B cell (primary cell): Measurements from ENCODE around the gene HOATZ. TPM values are rescaled to one million over a fixed set of nuclear protein-coding genes. Genes with fewer than 3 reads are reported as not detected.

ENCODE experiments used
- ATAC-seq: fragments of 200-7000 bp; cut with Tn5 transposase; one replicate; pipeline ENCODE4 v1.10.0; 2021; ENCODE audit warnings: low read depth, mild to moderate bottlenecking, moderate number of reproducible peaks, moderate library complexity
- CTCF ChIA-PET: fragments of 350-600 bp; sonication (Branson Sonifier 250); formaldehyde crosslinking; loops from one replicate; lab custom pipeline; 2021; ENCODE audit warnings: antibody characterized with exemption, inconsistent platforms; lab: Charles Lee
- POLR2A ChIA-PET: fragments of 350-600 bp; sonication (Branson Sonifier 250); formaldehyde crosslinking; loops from one replicate; lab custom pipeline; 2021; ENCODE audit warnings: antibody characterized with exemption; lab: Charles Lee
- DNase-seq: peaks from one replicate; pipeline ENCODE4 v3.0.0; 2013
- H2AFZ ChIP-seq: 2 replicates; pipeline ENCODE4 v1.6.1; 2012; ENCODE audit warnings: mild to moderate bottlenecking, low read depth, low read length; ENCODE audit not compliant: insufficient read depth, poor library complexity, severe bottlenecking
- H3K27ac ChIP-seq, 2 donors: 1 replicate in 1 of 2; 2 replicates in 1 of 2; pipeline ENCODE4 v1.5.1; 2012 to 2013; ENCODE audit warnings: low read length in 2 of 2, mild to moderate bottlenecking in 2 of 2, moderate library complexity in 1 of 2
- H3K27me3 ChIP-seq, 4 experiments: fragments of 200-600 bp in 1 of 4; sonication (generic) in 1 of 4; replicated peaks in 1 of 4; 1 replicate in 2 of 4; 2 replicates in 2 of 4; pipeline versions ENCODE4 v1.6.1 to v1.7.0; 2013 to 2016; ENCODE audit warnings: low read length in 3 of 4, mild to moderate bottlenecking in 2 of 4, mixed read lengths in 1 of 4, moderate library complexity in 1 of 4; ENCODE audit not compliant: insufficient read depth in 4 of 4, control insufficient read depth in 3 of 4; ENCODE audit errors: control extremely low read depth in 1 of 4
- H3K36me3 ChIP-seq, 2 experiments: replicated peaks in 1 of 2; 1 replicate in 1 of 2; 2 replicates in 1 of 2; pipeline versions ENCODE4 v1.6.1 to v1.7.1; 2013; ENCODE audit warnings: low read length in 1 of 2; ENCODE audit not compliant: insufficient read depth in 2 of 2, control insufficient read depth in 1 of 2; ENCODE audit errors: control extremely low read depth in 1 of 2, extremely low read depth in 1 of 2
- H3K4me1 ChIP-seq, 2 donors: fragments of 200-600 bp in 1 of 2; sonication (generic) in 1 of 2; 1 replicate in 1 of 2; 2 replicates in 1 of 2; pipeline versions ENCODE4 v1.5.1 to v1.6.1; 2013 to 2017; ENCODE audit warnings: low read length in 2 of 2; ENCODE audit not compliant: control insufficient read depth in 2 of 2, insufficient read depth in 2 of 2
- H3K4me2 ChIP-seq: replicated peaks from 2 replicates; pipeline ENCODE3; 2012; ENCODE audit warnings: mild to moderate bottlenecking, low read depth, low read length; ENCODE audit not compliant: poor library complexity, severe bottlenecking
- H3K4me3 ChIP-seq, 5 experiments: fragments of 200-600 bp in 1 of 5; sonication (generic) in 1 of 5; 1 replicate in 3 of 5; 2 replicates in 2 of 5; pipeline versions ENCODE4 v1.5.1 to v1.7.0; 2011 to 2016; ENCODE audit warnings: low read length in 4 of 5, mild to moderate bottlenecking in 4 of 5, low read depth in 2 of 5, control low read depth in 1 of 5, moderate library complexity in 1 of 5; ENCODE audit not compliant: insufficient read depth in 1 of 5; ENCODE audit errors: control extremely low read depth in 1 of 5, extremely low read depth in 1 of 5
- H3K79me2 ChIP-seq: fragments of 200-600 bp; sonication (generic); one replicate; pipeline ENCODE4 v1.6.0; 2016; ENCODE audit warnings: low read length; ENCODE audit not compliant: control insufficient read depth, insufficient read depth
- H3K9ac ChIP-seq: fragments of 200-600 bp; sonication (generic); 2 replicates; pipeline ENCODE4 v1.6.1; 2017; ENCODE audit warnings: mild to moderate bottlenecking, low read length, moderate library complexity
- H3K9me3 ChIP-seq, 3 donors: one replicate each; pipeline versions ENCODE4 v1.6.1 to v1.7.1; 2013; ENCODE audit warnings: low read length in 2 of 3; ENCODE audit not compliant: control insufficient read depth in 2 of 3, insufficient read depth in 1 of 3; ENCODE audit errors: control extremely low read depth in 1 of 3
- H4K20me1 ChIP-seq: 2 replicates; pipeline ENCODE4 v1.6.0; 2012; ENCODE audit warnings: mild to moderate bottlenecking, low read length; ENCODE audit not compliant: insufficient read depth, control insufficient read depth, poor library complexity, severe bottlenecking
- H3K27ac Mint-ChIP-seq: one replicate; pipeline ENCODE4 v1.8.0; 2021; ENCODE audit warnings: mixed read lengths
- H3K27me3 Mint-ChIP-seq: one replicate; pipeline ENCODE4 v1.8.0; 2021; ENCODE audit warnings: mixed read lengths
- H3K4me1 Mint-ChIP-seq: one replicate; pipeline ENCODE4 v1.8.0; 2021; ENCODE audit warnings: mixed read lengths
- H3K4me3 Mint-ChIP-seq: one replicate; pipeline ENCODE4 v1.8.0; 2021; ENCODE audit warnings: mixed read lengths
- H3K9me3 Mint-ChIP-seq: one replicate; pipeline ENCODE4 v1.8.0; 2022; ENCODE audit warnings: mixed read lengths; ENCODE audit not compliant: insufficient read depth
- CTCF ChIP-seq: fragments of 200-600 bp; IDR thresholded peaks from one replicate; pipeline ENCODE4 v1.8.0; 2022; ENCODE audit warnings: antibody characterized with exemption, mild to moderate bottlenecking
- EZH2 ChIP-seq: IDR thresholded peaks from 2 replicates; pipeline ENCODE4 v1.6.1; 2012; ENCODE audit warnings: borderline replicate concordance, low read depth, mild to moderate bottlenecking, moderate library complexity, low read length; ENCODE audit not compliant: insufficient read depth, poor library complexity, severe bottlenecking
- WGBS: methylation state at CpG from one replicate; pipeline ENCODE4 v1.1.5; 2013; ENCODE audit warnings: missing lambda C conversion rate; ENCODE audit not compliant: insufficient coverage; 5-methylcytosine and 5-hydroxymethylcytosine counted together
- intact Hi-C: fragments of 100-400 bp; cut with micrococcal nuclease; formaldehyde crosslinking; loops from one replicate; pipeline ENCODE4 v1.10.0; 2022
- polyA plus RNA-seq: library from polyadenylated mRNA; depleted of rRNA; stranded (reverse); fragments of >200 nt; gene quantifications from 2 replicates; pipeline ENCODE4 v1.2.3, GENCODE V29; 2012
- total RNA-seq, 2 donors: library from RNA; stranded (reverse); fragments of 120-200 nt in 1 of 2; gene quantifications; 1 replicate in 1 of 2; 2 replicates in 1 of 2; pipeline versions ENCODE4 v1.2.3 to v1.2.4, GENCODE V29; 2013 to 2022

HOATZ gene
- total and polyA plus RNA-seq, 2 donors (not counting 1 experiment from before 2014, with no cell fraction given), result not detected

GRCh38 chr11:111523343-111523742, 8.8 kb downstream of the HOATZ start:
- H3K9ac ChIP-seq, result no peak overlapping the region
- no peak for ATAC-seq
- no peak overlapping the region for H3K27ac Mint-ChIP-seq
- no peaks in the 10 kb centered on the region for H3K4me1 ChIP-seq
- H3K4me3 Mint-ChIP-seq, result no peak overlapping the region
- no peak overlapping the region for H3K4me3 ChIP-seq
- DNase-seq, result no peak
- no peaks in the 10 kb centered on the region for H3K4me1 Mint-ChIP-seq
- H3K27me3 ChIP-seq, result peaks cover 0 to 7% (median 3%) of the 10 kb centered on the region in 4 experiments
- no peaks in the 10 kb centered on the region for H3K9me3 Mint-ChIP-seq
- intact Hi-C loops, result no loop called here
- peaks cover 20% of the 10 kb centered on the region for H3K27me3 Mint-ChIP-seq
- no peak overlapping the region for H3K27ac ChIP-seq
- no peak for TF ChIP-seq EZH2
- no peak for TF ChIP-seq CTCF
- no peak overlapping the region for H3K4me2 ChIP-seq
- no peaks in the 10 kb centered on the region for H3K79me2 ChIP-seq
- no peaks in the 10 kb centered on the region for H4K20me1 ChIP-seq
- WGBS, result no CpG with 5 or more reads among the region's 2 CpGs
- H2AFZ ChIP-seq, result no peak overlapping the region
- POLR2A ChIA-PET, result no interaction called here
- no peaks in the 10 kb centered on the region for H3K36me3 ChIP-seq
- H3K9me3 ChIP-seq, result no peaks in the 10 kb centered on the region
- CTCF ChIA-PET, result interaction anchor here (1.1 kb wide), 1 partner anchor 11 kb away, joined by 4 read pairs; no protein-coding TSS in a partner anchor

GRCh38 chr11:111524056-111524455, 9.5 kb downstream of the HOATZ start:
- no peak overlapping the region for H3K4me3 Mint-ChIP-seq
- DNase-seq, result no peak
- ChIA-PET CTCF (interaction anchor here (1.1 kb wide), 1 partner anchor 10 kb away, joined by 4 read pairs; no protein-coding TSS in a partner anchor), POLR2A (no interaction called here)
- no peaks in the 10 kb centered on the region for H3K36me3 ChIP-seq
- no peak overlapping the region for H2AFZ ChIP-seq
- H4K20me1 ChIP-seq, result no peaks in the 10 kb centered on the region
- no peak overlapping the region for H3K27ac ChIP-seq
- ATAC-seq, result no peak
- H3K9me3 ChIP-seq, result no peaks in the 10 kb centered on the region
- no peak overlapping the region for H3K9ac ChIP-seq
- intact Hi-C loops, result no loop called here
- no peaks in the 10 kb centered on the region for H3K9me3 Mint-ChIP-seq
- no peak overlapping the region for H3K27ac Mint-ChIP-seq
- H3K4me3 ChIP-seq, result no peak overlapping the region
- peaks cover 20% of the 10 kb centered on the region for H3K27me3 Mint-ChIP-seq
- H3K4me2 ChIP-seq, result no peak overlapping the region
- WGBS, result 67% methylated on average over 1 of the region's 1 CpG
- no peaks in the 10 kb centered on the region for H3K79me2 ChIP-seq
- no peaks in the 10 kb centered on the region for H3K4me1 Mint-ChIP-seq
- TF ChIP-seq EZH2 (no peak), CTCF (no peak)
- H3K4me1 ChIP-seq, result no peaks in the 10 kb centered on the region
- H3K27me3 ChIP-seq, result peaks cover 0 to 7% (median 3%) of the 10 kb centered on the region in 4 experiments
